IMR-90 (cell line): Measurements from ENCODE around the gene SLC8A3. TPM values are rescaled to one million over a fixed set of nuclear protein-coding genes. Genes with fewer than 3 reads are reported as not detected.

Source experiments
- ATAC-seq: fragments of 200-7000 bp; cut with Tn5 transposase; 2 replicates; pipeline ENCODE4 v1.9.1; 2020; ENCODE audit warnings: low read depth, mild to moderate bottlenecking, moderate library complexity
- BruUV-seq: library from RNA; stranded (reverse); fragments of 400-500 nt; replicated peaks from 2 replicates; lab custom pipeline; 2021; lab: Mats Ljungman, UMichigan
- CTCF ChIA-PET: fragments of 300-600 bp; formaldehyde crosslinking; extraction: SDS; loops from one replicate; lab custom pipeline; 2021; ENCODE audit warnings: antibody characterized with exemption; lab: Yijun Ruan, JAX
- POLR2A ChIA-PET: fragments of 300-600 bp; sonication (Branson Sonifier 250); formaldehyde crosslinking; loops from one replicate; lab custom pipeline; 2022; ENCODE audit warnings: antibody characterized with exemption; ENCODE audit not compliant: unreplicated experiment; lab: Charles Lee
- DNase-seq: peaks from one replicate; pipeline ENCODE4 v3.0.0; 2013
- H2AFZ ChIP-seq: replicated peaks from 2 replicates; pipeline ENCODE3; 2013; ENCODE audit warnings: low read length, mild to moderate bottlenecking; ENCODE audit not compliant: poor library complexity
- H2AK5ac ChIP-seq: 2 replicates; pipeline ENCODE4 v1.6.1; 2013; ENCODE audit warnings: low read depth, low read length, inconsistent platforms
- H2AK9ac ChIP-seq: replicated peaks from 2 replicates; pipeline ENCODE3; 2013; ENCODE audit warnings: mild to moderate bottlenecking, low read depth, low read length, moderate library complexity; ENCODE audit not compliant: poor library complexity
- H2BK120ac ChIP-seq: 2 replicates; pipeline ENCODE4 v1.6.1; 2013; ENCODE audit warnings: low read depth, low read length, inconsistent platforms
- H2BK15ac ChIP-seq: 3 replicates; pipeline ENCODE4 v1.6.1; 2013; ENCODE audit warnings: low read depth, low read length, inconsistent platforms
- H2BK20ac ChIP-seq: 2 replicates; pipeline ENCODE4 v1.6.1; 2013; ENCODE audit warnings: low read depth, mild to moderate bottlenecking, inconsistent platforms, low read length, moderate library complexity
- H2BK5ac ChIP-seq: 2 replicates; pipeline ENCODE4 v1.6.1; 2013; ENCODE audit warnings: mild to moderate bottlenecking, low read depth, low read length, inconsistent platforms; ENCODE audit not compliant: poor library complexity, severe bottlenecking
- H3K14ac ChIP-seq: replicated peaks from 2 replicates; pipeline ENCODE4 v1.6.1; 2013; ENCODE audit warnings: low read depth, low read length, inconsistent platforms
- H3K18ac ChIP-seq: 2 replicates; pipeline ENCODE4 v1.6.1; 2013; ENCODE audit warnings: low read depth, low read length, control low read depth
- H3K23ac ChIP-seq: 2 replicates; pipeline ENCODE4 v1.6.1; 2013; ENCODE audit warnings: low read depth, low read length, inconsistent platforms
- H3K27ac ChIP-seq: 2 replicates; pipeline ENCODE4 v1.5.1; 2013; ENCODE audit warnings: mild to moderate bottlenecking, control low read depth, low read length; ENCODE audit not compliant: insufficient read depth
- H3K27me3 ChIP-seq: 2 replicates; pipeline ENCODE4 v1.6.1; 2013; ENCODE audit warnings: low read length; ENCODE audit not compliant: control insufficient read depth, insufficient read depth
- H3K36me3 ChIP-seq: 2 replicates; pipeline ENCODE4 v1.6.1; 2013; ENCODE audit warnings: low read length, mixed read lengths; ENCODE audit not compliant: control insufficient read depth, insufficient read depth
- H3K4ac ChIP-seq: 2 replicates; pipeline ENCODE4 v1.6.1; 2013; ENCODE audit warnings: low read depth, low read length, inconsistent platforms
- H3K4me1 ChIP-seq: 2 replicates; pipeline ENCODE4 v1.6.1; 2013; ENCODE audit warnings: low read length, mixed read lengths; ENCODE audit not compliant: control insufficient read depth, insufficient read depth
- H3K4me2 ChIP-seq: 2 replicates; pipeline ENCODE4 v1.6.1; 2013; ENCODE audit warnings: low read depth, mild to moderate bottlenecking, control low read depth, low read length, moderate library complexity
- H3K4me3 ChIP-seq: 2 replicates; pipeline ENCODE4 v1.5.1; 2013; ENCODE audit warnings: low read depth, mild to moderate bottlenecking, control low read depth, low read length, moderate library complexity; ENCODE audit not compliant: insufficient read depth
- H3K56ac ChIP-seq: 2 replicates; pipeline ENCODE4 v1.6.1; 2013; ENCODE audit warnings: low read length, inconsistent platforms; ENCODE audit not compliant: insufficient read depth; ENCODE audit errors: extremely low read depth
- H3K79me1 ChIP-seq, 2 experiments: 2 replicates each; pipeline ENCODE4 v1.6.1; 2013; ENCODE audit warnings: low read length in 2 of 2, inconsistent platforms in 1 of 2, low read depth in 1 of 2
- H3K9ac ChIP-seq: 2 replicates; pipeline ENCODE4 v1.6.1; 2013; ENCODE audit warnings: low read depth, low read length, control low read depth
- H3K9me1 ChIP-seq: 2 replicates; pipeline ENCODE4 v1.6.1; 2013; ENCODE audit warnings: low read length, inconsistent platforms; ENCODE audit not compliant: insufficient read depth
- H3K9me3 ChIP-seq: 2 replicates; pipeline ENCODE4 v1.6.1; 2013; ENCODE audit warnings: low read length; ENCODE audit not compliant: control insufficient read depth, insufficient read depth
- H4K20me1 ChIP-seq: 2 replicates; pipeline ENCODE4 v1.6.1; 2013; ENCODE audit warnings: low read length, inconsistent platforms; ENCODE audit not compliant: insufficient read depth
- H4K5ac ChIP-seq: 2 replicates; pipeline ENCODE4 v1.6.1; 2013; ENCODE audit warnings: mild to moderate bottlenecking, low read depth, low read length, control low read depth
- H4K8ac ChIP-seq, 2 experiments: 2 replicates each; pipeline ENCODE4 v1.6.1; 2013; ENCODE audit warnings: low read depth in 2 of 2, low read length in 2 of 2, control low read depth in 1 of 2, inconsistent platforms in 1 of 2
- H4K91ac ChIP-seq: 2 replicates; pipeline ENCODE4 v1.6.1; 2013; ENCODE audit warnings: low read depth, low read length, inconsistent platforms; ENCODE audit not compliant: insufficient read depth
- BHLHE40 ChIP-seq: fragments of 150-350 bp; IDR thresholded peaks from 2 replicates; pipeline ENCODE4 v1.6.1; 2016; ENCODE audit warnings: mild to moderate bottlenecking, low read depth, low read length
- CEBPB ChIP-seq: IDR thresholded peaks from 2 replicates; pipeline ENCODE4 v1.6.1; 2012; ENCODE audit warnings: low read depth, low read length, improper control_type of control experiment
- FOS ChIP-seq: fragments of 150-350 bp; IDR thresholded peaks from 2 replicates; pipeline ENCODE4 v1.6.1; 2016; ENCODE audit warnings: low read depth, low read length
- MAFK ChIP-seq: IDR thresholded peaks from 2 replicates; pipeline ENCODE4 v1.6.1; 2012; ENCODE audit warnings: low read depth, low read length, improper control_type of control experiment
- MAZ ChIP-seq: IDR thresholded peaks from 2 replicates; pipeline ENCODE4 v1.6.1; 2012; ENCODE audit warnings: low read depth, mild to moderate bottlenecking, low read length, improper control_type of control experiment, moderate library complexity, borderline replicate concordance
- POLR2A ChIP-seq: IDR thresholded peaks from 2 replicates; pipeline ENCODE4 v1.6.1; 2012; ENCODE audit warnings: mild to moderate bottlenecking, low read depth, low read length
- RAD21 ChIP-seq: IDR thresholded peaks from 2 replicates; pipeline ENCODE4 v1.6.1; 2012; ENCODE audit warnings: low read length, improper control_type of control experiment
- RCOR1 ChIP-seq: IDR thresholded peaks from 2 replicates; pipeline ENCODE4 v1.6.1; 2012; ENCODE audit warnings: mild to moderate bottlenecking, low read length, improper control_type of control experiment; ENCODE audit not compliant: insufficient replicate concordance
- RFX5 ChIP-seq: IDR thresholded peaks from 2 replicates; pipeline ENCODE4 v1.8.0; 2012; ENCODE audit warnings: low read depth, mild to moderate bottlenecking, low read length, moderate library complexity
- SMC3 ChIP-seq: fragments of 150-350 bp; IDR thresholded peaks from 2 replicates; pipeline ENCODE4 v1.6.1; 2016; ENCODE audit warnings: low read depth, mild to moderate bottlenecking, antibody characterized with exemption, low read length, moderate library complexity
- WGBS, 2 experiments: methylation state at CpG; one replicate each; pipeline versions ENCODE4 v1.1.5 to v1.1.7; 2013; ENCODE audit warnings: missing lambda C conversion rate in 2 of 2; ENCODE audit not compliant: insufficient read length in 1 of 2; ENCODE audit errors: extremely low coverage in 2 of 2; 5-methylcytosine and 5-hydroxymethylcytosine counted together
- dilution Hi-C: fragments of 300-500 bp; cut with HindIII; formaldehyde crosslinking; loops from one replicate; pipeline ENCODE4 v1.14.3; 2018; ENCODE audit warnings: low sequenced_read_pairs; ENCODE audit not compliant: unreplicated experiment
- in situ Hi-C: fragments of 300-500 bp; cut with MboI; formaldehyde crosslinking; loops from 3 replicates; pipeline ENCODE4 v1.14.3; 2019; ENCODE audit warnings: low sequenced_read_pairs, inconsistent platforms, mixed read lengths
- intact Hi-C: fragments of 100-400 bp; cut with micrococcal nuclease; formaldehyde crosslinking; loops from 2 replicates; pipeline ENCODE4 v1.10.0; 2022
- polyA plus RNA-seq, 3 experiments: library from polyadenylated mRNA; depleted of rRNA; stranded (reverse); fragments of >200 nt; gene quantifications; 2 replicates each; pipeline ENCODE4 v1.2.3, GENCODE V29; 2012; ENCODE audit warnings: low replicate concordance in 1 of 3
- total RNA-seq: library from RNA; depleted of rRNA; stranded (reverse); fragments of >200 nt; gene quantifications from 2 replicates; pipeline ENCODE4 v1.2.3, GENCODE V29; 2012
- TF ChIP-seq, protein P1 (sequence below): conservative IDR thresholded peaks from 2 replicates; pipeline ENCODE4 v1.5.1; 2012; ENCODE audit warnings: mild to moderate bottlenecking, low read depth, low read length, improper control_type of control experiment
- TF ChIP-seq, protein P2 (sequence below): fragments of 150-350 bp; IDR thresholded peaks from 2 replicates; pipeline ENCODE4 v1.6.1; 2016; ENCODE audit warnings: low read depth, mild to moderate bottlenecking, low read length, moderate library complexity, borderline replicate concordance

Gene SLC8A3
- total and polyA plus RNA-seq, 2 of the 4 experiments (the other 2 are of a cell fraction), result under 0.01 TPM; not detected in 1

DNA sequence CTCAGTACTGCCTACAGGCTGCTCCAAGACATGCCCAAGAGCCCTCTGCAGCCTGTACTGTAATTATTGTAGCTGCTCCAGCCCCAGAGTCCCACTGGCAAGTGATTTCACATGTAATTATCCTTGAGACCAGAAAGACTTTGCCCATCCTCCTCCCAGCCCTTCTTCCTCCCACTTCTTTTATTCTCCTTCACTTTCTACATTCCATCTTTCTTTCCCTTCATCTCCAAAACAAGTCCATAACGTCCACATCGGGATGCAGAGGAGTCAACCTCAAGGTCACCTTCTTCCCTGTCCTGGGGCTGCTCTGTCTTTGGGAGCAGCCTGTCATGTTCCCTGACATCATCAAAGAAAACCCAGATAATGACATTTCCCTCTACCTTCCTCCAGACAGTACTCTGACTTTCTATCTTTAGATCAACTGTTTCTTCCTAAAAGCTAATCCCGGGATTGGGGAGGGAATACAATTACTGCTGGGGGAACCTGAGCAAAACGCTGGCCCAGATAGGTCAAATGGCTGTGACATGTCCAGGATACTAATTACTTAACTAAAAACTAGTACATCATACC, 39.1 kb downstream of the SLC8A3 start:
- ATAC-seq, result no peak
- Histone ChIP-seq H4K20me1 (no peaks in the 10 kb centered on the region), H2BK5ac (no peak overlapping the region), H2BK20ac (no peak overlapping the region), H3K18ac (no peak overlapping the region), H3K23ac (no peak overlapping the region), H2BK15ac (no peak overlapping the region), H3K4me3 (no peak overlapping the region), H2AK5ac (no peak overlapping the region), H3K56ac (no peak overlapping the region), H3K27ac (no peak overlapping the region), H3K9ac (no peak overlapping the region), H4K91ac (no peak overlapping the region), H4K5ac (no peak overlapping the region), H3K4me1 (no peaks in the 10 kb centered on the region), H4K8ac (no peak overlapping the region), H3K27me3 (peaks cover 2% of the 10 kb centered on the region; the same call in 1 of the 2 replicates), H2BK120ac (no peak overlapping the region), H3K9me1 (no peaks in the 10 kb centered on the region), H3K14ac (no peak overlapping the region), H3K4ac (no peak overlapping the region), H3K9me3 (no peaks in the 10 kb centered on the region), H3K36me3 (no peaks in the 10 kb centered on the region), H2AFZ (no peak overlapping the region), H2AK9ac (no peak overlapping the region), H3K79me1 (no peaks in the 10 kb centered on the region), H3K4me2 (no peak overlapping the region)
- dilution Hi-C loops (no loop called here), intact Hi-C loops (no loop called here), in situ Hi-C loops (no loop called here)
- BruUV-seq, result no TSS peak
- ChIA-PET CTCF (no interaction called here), POLR2A (no interaction called here)
- TF ChIP-seq FOS (no peak), RFX5 (no peak), MAFK (no peak), CEBPB (no peak), RAD21 (no peak), MAZ (no peak), RCOR1 (no peak), POLR2A (no peak), SMC3 (no peak), BHLHE40 (no peak)
- TF ChIP-seq, protein P1, sequence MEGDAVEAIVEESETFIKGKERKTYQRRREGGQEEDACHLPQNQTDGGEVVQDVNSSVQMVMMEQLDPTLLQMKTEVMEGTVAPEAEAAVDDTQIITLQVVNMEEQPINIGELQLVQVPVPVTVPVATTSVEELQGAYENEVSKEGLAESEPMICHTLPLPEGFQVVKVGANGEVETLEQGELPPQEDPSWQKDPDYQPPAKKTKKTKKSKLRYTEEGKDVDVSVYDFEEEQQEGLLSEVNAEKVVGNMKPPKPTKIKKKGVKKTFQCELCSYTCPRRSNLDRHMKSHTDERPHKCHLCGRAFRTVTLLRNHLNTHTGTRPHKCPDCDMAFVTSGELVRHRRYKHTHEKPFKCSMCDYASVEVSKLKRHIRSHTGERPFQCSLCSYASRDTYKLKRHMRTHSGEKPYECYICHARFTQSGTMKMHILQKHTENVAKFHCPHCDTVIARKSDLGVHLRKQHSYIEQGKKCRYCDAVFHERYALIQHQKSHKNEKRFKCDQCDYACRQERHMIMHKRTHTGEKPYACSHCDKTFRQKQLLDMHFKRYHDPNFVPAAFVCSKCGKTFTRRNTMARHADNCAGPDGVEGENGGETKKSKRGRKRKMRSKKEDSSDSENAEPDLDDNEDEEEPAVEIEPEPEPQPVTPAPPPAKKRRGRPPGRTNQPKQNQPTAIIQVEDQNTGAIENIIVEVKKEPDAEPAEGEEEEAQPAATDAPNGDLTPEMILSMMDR, result no peak
- TF ChIP-seq, protein P2, sequence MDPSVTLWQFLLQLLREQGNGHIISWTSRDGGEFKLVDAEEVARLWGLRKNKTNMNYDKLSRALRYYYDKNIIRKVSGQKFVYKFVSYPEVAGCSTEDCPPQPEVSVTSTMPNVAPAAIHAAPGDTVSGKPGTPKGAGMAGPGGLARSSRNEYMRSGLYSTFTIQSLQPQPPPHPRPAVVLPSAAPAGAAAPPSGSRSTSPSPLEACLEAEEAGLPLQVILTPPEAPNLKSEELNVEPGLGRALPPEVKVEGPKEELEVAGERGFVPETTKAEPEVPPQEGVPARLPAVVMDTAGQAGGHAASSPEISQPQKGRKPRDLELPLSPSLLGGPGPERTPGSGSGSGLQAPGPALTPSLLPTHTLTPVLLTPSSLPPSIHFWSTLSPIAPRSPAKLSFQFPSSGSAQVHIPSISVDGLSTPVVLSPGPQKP, result no peak
- WGBS, 2 experiments, result 38% methylated on average over 2 of the region's 4 CpGs; no CpG with 5 or more reads in 1 of the 2 experiments
- DNase-seq, result no peak
